ENCODE data around the gene KRT85.

The KRT85 gene

DNA sequence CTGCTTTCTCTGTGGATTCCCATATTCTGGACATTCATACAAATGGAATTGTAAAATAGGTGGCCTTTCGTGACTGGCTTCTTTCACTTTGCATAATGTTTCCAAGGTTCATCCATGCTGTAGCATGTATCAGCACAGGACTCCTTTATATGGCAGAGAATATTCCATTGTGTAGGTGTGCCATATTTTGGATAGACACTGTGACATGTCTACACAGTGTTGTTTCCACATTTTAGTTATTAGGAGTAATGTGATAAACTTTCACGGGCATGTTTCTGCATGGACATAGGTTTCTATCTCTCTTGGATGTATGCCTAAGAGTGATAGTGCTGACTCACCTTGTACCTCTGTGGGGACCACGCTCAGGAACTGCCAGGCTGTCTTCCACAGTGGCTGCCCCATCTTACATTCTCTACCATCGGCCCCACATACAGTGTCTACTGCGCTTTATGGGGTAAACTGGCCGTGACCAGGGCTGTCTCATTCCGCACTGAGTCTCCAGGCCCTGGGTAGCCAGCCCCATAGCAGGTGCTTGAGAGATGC, 25.3 kb upstream of the KRT85 start:
- no peak for FAIRE-seq

DNA sequence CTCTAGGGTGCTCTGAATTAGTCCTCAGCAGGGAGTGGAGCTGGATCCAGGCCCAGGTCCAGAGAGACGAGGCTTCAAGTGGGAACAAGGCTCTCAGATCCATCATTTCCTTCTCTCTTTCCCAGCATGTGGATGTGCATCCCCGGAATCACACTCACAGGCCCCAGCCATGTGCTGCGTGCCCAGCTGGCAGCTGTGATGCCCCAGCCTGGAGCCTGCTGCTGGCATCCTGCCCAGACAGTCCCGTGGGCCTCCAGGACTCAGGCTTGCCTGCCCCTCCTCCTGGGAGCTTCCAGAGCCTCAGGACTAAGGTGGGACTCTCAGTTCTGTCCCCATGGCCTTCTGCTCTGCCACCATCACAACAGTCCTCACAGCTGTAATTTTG, 24.3 kb upstream of the KRT85 start:
- no peak for FAIRE-seq

DNA sequence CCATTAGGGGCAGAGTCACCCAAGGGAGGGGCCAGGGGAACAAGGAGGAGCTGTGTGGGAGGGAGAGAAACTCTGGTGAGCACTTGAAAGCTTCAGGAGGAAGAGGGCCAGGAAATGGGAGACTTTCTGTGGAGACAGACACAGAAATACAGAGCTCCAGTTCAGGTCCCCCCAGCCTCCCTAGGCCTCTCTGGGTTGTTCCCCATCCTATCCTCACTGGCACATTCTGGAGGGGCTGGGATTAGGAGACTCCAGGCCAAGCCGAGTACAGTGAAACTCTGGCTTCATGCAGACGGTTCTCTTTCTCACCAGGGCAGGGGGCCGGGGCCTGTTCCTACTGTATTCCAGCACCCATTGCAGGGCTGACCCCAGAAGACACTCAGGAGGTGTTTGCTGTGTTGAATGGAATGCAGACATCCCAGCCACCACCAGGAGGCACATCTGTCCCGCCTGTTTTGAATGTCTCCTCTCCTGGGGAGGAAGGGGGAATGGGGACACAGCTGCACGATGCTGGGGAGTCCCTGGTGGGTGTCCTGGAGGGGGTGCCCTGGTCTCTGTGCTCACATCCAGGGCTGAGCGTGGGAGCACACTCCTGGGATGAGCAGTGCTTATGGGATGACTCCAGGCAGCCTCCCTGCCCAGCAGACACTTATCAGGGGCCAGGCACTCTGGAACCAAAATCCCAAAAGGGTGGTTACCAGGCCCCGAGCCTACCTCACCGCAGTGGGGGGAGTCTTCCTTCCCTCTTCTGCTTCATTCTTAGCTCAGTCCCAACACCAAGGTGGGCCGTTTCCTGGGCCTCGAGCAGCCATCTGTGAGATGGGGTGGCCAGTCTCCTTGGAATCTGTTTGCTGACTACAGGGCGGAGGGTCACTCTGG, 23.7 kb upstream of the KRT85 start:
- FAIRE-seq, result no peak

DNA sequence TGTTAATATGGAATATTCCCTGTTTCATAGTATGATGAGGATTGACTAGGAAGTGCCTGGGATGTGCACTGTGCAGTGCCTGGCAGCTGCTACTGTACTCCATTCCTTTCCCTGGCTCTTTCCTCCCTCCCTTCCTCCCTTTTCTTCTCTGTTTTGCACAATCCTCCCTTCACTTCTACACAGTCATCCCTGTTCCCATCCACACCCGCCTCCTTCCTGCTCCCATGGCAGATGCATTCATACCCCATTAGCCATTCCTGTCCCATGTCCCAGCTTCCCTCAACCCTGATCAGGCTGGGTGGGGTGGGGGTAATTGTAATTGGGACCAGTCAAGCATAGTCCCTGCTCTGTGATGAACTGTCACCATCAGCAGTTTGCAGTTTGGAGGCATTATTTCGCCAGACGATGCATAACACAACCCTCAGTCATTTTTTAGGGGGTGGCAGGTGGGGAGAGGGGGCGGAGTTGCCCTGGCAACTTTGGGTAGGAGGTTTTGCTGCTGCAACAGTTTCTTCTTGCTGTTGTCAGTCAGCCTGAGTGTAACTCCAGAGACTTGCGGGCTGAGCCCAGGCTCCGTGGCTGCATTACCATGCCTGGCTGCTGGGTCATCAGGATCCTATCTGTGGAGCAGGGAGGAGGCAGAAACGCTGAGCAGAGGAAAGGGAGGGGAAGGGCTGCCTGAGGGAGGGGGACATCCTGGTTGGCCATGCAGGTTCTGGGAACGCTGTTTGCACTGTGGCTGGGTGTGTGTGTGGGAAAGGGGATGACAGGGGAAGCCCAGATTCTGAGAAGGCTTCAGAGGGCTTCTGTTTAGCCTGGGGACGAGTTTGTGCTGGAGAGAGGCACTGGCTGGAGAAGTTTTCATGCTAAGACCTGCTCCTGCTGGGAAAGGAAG, 22.3 kb upstream of the KRT85 start:
- FAIRE-seq, result no peak

DNA sequence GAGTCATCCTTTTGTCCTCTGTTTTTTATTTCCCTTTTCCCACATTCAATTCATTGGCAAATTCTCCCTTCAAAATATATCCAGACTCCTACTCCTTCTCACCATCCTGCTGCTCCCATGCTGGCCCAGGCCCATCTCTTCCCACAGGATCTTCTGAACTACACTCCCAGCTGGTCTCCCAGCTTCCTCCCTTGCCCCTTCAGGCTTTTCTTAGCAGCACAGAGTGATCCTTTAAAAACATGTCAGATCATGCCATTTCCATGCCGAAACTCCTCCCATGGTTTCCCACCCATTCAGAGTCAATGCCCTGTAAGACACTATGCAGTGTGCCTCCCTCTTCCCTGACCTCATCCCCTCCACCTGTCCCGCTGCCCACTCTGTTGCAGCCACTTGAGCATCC, 20.6 kb upstream of the KRT85 start:
- no peak for FAIRE-seq

DNA sequence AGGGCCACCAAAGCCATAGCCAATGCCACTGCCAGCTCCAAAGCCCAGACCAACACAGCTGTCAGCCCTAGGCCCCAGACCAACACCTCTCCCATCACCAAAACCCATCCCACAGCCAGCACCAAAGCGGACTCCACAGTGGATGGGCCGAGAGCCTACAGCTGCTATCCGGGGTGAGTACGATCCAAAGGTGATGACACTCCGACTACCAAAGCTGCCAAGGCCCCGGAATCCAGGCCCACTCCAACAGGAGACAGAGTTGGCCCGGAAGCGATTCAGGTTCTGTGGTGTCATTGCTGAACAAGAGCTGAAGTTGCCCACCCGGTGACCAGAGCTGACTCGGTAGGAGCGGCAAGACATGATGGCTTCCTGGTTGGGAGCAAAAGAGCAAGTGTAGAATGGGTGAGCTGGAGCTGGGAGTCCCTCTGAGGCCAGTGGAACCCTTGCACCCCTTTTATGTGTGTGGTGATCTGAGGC, 18.0 kb upstream of the KRT85 start, which contains the start of gene KRT84:
Gene KRT84, minus strand, starts transcription at position 427 of the 477 bp plus-strand sequence. Its CDS starts 67 bp downstream, at position 360.
- no peak for FAIRE-seq

DNA sequence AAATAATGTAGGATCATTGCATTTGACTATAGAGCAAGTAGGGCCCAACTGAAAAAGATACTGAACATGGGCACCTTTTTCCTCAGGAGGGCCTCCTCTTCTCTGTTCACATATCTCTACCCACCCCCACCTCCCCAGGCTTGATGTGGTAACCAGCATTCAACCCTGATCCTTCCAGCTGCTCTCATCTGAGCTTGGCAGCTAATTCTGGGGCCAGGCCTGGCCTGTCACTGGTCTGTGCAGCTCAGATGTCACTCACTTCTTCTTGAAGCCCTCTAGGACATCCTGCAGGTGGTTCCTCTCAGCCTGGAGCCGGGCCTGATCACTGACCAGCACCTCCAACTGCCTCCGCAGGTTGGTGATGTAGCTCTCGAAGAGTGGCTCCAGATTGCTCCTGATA, 16.1 kb upstream of the KRT85 start:
- FAIRE-seq, result no peak

DNA sequence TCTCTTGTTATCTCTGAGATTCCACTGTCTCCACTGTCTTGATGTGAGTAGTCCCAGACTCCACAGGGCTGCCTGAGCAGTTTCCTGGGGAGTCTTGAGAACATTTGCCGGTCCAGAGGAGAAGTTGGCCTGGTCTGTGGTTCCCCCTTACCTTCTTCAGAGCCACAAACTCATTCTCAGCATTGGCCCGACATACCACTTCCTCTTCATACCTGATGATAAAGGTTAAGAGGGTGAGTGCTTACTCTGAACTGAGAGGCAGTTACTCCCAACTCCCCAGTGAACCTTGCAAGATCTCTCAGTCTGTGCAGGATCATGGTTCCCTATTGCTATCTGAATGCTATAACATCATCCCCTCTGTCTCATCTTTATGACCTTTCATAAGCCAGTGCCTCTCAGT, 15.6 kb upstream of the KRT85 start:
- no peak for FAIRE-seq

DNA sequence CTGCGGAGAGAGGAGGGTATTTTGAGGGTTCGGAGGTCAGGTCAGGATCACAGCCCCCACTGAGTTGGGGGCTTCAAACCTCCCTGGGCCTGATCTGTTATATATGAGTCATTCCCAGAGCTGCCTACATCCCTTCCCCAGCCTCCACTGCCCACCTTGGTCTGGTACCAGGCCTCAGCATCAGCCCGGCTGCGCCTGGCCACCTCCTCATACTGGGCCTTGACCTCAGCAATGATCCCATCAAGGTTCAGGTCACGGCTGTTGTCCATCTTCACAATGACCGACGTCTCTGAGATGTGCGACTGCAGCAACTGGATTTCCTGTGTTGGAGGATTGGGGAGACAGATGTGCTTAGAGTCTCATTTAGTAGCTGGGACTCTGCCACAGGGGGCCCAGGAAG, 13.9 kb upstream of the KRT85 start:
- FAIRE-seq, result no peak

DNA sequence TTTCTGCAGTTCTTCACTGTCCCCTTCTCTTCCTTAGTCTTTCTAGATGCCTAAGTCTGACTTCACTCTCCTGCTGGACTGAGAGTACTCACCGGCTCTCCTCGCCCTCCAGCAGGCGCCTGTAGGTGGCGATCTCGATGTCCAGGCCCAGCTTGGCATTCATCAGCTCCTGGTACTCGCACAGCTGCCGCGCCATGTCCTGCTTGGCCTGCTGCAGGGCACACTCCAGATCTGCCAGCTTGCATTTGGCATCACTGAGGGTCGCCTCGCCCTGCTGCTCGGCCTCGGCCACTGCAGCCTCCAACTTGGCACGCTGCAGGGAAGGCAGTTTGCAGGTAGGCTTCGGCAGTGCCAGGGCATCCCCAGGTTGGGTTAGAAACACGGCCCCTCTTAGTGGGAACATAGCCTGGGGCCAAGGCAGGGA, 13.0 kb upstream of the KRT85 start:
- FAIRE-seq, result no peak

DNA sequence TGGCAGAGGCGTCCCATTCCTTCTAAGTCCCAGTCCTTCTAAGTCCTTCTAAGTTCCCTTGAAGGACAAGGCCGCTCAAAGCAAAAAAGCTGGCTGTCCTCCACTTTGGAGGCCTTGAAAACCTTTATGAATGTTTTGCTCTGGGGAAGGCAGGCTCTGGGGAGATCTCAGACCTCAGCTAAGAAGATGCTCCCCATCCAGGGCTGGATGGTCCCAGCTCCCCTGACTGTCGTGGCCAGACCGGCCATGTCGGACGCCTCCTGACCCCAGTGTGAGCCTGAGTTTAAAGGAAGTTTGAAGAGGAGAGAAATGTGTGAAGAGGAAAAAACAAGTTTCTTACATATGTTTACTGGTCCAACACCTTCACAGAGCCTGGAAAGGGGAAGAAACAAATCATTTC, 12.3 kb upstream of the KRT85 start:
- FAIRE-seq, result no peak

DNA sequence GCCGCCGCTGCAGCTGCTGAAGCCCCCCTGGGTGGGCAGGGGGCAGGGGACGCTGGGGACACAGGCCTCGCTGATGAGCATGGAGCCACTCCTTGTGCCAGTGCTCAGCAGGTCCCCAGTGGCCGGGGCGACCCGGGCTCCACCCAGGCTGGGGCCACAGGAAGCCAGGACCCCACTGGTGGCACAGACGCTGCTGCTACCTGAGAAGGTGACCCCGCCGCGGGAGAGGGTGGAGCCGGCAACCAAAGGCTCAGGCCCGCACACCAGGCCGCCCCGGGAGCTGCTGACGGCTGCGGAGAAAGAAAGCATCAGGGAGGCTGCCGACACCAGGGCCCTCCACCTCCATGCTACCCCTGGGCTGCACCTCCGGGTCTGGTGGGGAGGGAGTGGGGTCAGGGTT, 10.8 kb upstream of the KRT85 start:
- FAIRE-seq, result no peak

DNA sequence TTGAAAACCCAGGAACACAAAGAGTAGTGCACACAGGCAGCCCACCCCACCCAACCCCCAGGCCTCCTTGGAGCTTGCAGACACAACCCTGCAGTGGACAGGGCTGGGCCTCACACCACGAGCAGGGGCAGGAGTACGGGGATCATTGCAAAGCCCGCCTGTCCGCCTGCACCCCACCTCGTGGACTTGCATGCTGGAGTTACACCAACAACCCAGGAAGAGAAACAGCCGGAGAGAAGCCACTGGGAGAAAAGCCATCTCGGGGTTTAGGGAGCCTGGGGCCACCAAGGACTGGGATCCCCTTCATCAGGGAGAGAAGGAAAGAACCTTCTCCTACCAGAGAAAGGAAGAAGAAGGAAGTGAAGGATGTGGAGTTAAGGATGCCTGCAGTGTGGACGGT, 10.0 kb upstream of the KRT85 start:
- no peak for FAIRE-seq

DNA sequence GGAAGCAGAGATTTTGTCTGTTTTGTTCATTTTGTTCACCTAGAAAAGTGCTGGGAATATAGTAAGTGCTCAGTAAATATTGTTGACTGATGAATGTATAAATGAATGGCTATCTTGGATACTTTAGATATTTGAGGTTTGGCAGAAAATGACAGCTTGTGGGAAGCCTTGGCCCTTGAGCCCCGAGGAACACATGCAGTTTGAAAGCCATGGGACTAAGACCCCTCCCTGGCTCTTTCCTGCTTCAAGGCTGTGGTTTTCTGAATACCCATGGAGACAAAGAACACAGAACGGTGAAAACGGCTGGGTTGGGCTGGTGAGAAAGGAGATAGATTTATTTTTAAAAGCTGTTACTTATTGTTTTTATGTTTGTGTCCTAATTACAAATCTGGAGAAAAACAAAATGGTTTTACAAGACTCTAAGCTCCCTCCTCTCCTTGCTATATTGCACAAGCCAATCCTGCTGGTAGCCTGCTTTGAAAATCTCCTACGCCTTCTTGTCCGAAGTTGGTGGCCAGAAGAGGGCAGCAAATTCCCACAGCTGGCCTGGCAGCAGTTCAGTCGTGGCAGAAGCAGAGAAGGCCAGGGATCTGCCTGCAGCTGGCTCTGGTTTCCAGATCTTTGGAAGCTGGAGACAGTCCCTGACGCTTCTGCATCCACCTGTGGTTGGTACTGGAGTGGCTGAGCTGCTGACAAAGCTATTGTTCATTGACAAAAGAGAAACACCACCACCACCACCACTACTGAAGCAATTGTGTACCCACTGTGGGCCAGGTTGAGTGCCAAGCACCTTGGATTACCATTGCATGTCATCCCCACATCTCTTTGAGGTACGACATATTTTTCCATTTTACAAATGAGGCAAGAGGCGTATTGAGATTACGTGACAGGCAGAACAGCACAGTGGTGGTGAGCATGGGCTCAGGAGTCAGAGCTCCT, 5.2 kb upstream of the KRT85 start:
- peak; percentile 85 for FAIRE-seq

DNA sequence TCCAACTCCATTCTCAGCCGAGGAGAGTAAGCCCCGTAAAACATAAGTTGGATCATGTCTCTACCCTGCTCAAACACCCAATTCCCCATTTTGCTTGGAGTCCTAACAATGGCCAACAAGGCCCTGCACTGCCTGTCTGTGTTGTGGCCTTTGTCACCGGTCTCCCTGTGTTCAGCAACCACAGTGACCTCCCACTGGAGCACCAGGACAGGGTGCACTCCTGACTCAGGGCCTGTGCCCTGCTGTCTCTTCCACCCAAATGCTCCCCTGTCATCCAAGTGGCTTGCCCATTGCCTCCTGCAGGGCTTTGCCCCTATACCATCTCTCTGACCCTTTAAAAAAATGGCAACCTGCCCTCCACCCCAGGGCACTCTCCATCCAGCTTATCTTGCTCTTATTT, 4.4 kb upstream of the KRT85 start:
- no peak for FAIRE-seq

DNA sequence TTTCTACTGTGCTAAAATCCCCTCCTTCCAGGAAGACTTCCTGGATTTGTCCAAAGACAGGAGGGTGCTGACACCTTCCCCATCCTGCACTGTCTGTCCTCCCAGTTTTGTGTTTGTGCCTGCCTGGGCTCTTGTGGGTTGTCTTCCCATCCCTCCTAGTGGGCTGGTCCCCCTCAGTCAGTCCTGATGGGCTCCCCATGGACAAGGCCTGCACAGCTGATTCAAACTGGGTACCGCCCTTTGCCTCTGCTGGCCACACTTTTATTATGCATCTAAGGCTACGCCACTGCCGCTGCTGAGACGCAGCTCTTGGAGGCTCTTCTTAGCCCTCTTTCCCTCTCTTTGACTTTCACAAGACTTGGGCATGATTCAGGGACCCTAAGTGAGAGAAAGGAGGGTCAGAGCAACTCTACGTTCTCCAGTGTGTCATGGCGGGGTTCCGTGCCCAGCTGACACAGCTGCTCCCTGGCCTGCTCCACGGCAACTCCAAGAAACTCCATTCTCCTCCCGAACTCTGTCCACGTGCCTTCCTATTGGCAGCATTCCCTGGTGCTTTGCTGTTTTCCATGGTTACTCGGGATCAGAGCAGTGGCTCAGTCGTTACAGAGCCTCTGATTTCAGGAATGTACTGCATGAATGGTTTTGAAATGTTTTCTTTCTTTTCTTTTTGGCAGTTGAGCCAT, 3.8 kb upstream of the KRT85 start:
- no peak for FAIRE-seq

DNA sequence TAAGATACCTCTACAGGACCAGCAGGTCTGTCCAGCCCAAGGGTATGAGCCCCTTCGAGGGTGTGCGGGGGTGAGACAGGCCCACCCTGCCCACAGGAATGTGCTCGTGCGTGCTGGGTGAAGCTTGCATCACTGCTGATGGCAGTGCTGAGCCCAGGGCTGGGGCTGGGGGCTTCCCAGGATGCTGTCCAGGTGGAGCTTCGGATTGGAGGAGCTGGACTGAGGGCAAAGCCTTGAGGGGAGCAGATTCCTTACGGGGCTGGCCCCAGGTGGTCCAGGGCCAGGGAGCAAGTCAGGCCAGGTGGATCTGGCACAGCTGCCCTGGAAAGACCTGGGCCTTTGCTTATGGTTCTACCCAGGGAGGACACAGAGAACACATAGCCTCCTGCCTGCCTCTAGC, 2.5 kb upstream of the KRT85 start:
- no peak for FAIRE-seq

DNA sequence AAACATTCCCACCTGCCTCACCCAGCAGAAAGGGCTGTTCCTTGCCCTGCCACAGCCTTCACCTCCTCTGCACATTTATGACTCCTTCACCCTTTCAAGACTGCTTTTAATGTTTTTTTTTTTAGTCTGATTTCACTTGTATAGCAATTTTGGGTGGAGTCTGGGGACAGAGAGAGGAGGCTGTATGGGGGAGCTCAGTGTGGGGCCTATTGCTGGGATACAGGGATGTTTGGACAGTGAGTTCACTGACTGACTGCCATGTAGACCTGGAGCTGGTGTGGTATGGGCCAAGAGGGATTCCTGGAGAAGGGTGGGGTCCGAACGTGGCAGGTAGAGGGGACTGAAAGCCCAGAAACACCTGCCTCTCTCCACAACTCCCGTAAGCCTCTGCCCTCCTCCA, 1.9 kb upstream of the KRT85 start:
- FAIRE-seq, result no peak

DNA sequence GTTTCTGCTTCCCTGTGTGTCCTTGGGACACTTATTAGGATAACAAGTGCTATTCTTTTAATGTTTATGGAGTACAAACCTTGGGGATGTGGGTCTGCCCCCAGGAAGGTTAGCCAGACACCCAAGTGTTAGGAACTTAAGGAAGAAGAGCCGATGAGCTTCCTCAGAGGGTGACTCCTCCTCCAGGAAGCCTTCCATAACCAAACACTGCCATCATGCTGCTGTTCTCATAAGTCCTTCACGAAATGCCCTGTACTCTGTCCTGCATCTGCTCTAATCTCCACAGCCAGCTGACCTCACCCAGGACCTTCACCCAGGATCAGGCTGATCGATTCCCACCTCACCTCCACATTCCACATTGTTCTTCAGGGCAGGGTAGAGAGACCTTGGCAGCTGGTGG, 1.2 kb upstream of the KRT85 start:
- no peak for FAIRE-seq

DNA sequence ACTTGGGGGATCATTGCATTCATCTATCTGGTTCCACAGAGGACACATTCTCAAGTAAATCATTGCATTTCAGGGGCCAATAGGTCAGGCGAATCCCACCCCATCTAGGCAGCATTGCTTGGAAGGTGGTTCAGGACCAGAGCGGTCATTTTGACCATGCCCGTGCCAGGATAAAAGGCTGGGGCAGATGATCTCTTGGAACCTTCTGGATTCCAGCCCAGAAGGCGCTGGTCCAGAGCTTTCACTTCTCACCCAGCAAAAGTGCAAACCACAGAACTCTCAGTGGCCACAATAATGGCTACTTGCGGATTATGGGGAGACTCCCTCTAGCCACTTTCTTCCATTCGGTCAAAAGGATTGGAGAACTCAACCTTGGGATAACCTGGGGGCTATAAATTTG, 595 bp upstream of the KRT85 start:
- FAIRE-seq, result no peak

DNA sequence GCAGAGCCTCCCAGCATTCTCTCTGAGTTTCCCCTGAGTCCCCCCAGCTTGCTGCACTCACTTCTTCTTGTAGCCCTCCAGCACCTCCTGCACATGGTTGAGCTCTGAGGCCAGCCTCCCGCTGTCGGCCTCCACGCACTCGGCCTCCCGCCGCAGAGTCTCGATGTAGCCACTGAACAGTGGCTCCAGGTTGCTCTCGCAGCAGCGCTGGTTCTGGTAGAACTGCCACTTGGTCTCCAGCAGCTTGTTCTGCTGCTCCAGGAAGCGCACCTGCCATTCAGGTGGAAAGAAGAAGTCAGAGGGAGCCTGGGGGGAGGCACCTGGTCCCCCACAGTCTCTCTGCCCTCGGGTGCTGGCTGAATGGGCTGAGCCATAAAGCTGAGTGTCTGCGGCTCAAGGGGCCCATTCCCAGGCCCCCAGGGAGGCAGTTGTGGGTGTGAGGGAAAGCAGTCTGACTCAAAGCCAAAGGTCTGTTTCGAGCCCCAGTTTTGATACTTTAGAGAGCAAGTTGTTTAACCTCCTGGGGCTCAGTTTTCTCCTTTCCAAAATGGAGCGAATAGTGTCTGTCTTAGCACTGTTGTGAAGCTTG, 2.3 kb downstream of the KRT85 start:
- no peak for FAIRE-seq
